Activated CD4-positive, alpha-beta T cell treated with anti-CD3 and anti-CD28 coated beads, Interleukin-10, Interleukin-2, amounts not matched to agents 100 ng/mL and 50 ng/mL, durations not matched to agents 16 hours and 8 hours (primary cell): ENCODE data around the gene FAH.

Experiments
- DNase-seq: peaks from one replicate; pipeline ENCODE4 v3.0.0-alpha.2; 2020

FAH gene

GRCh38 chr15:80202016-80202315, 49.2 kb downstream of the FAH start:
- no peak for DNase-seq

GRCh38 chr15:80202641-80203360, 50.0 kb downstream of the FAH start:
- DNase-seq = no peak

GRCh38 chr15:80203361-80203885, 50.6 kb downstream of the FAH start:
- no peak for DNase-seq

- no peak for DNase-seq
Measured at GRCh38 chr15:80204231-80204630, 51.4 kb downstream of the FAH start.

GRCh38 chr15:80207887-80208286, 55.1 kb downstream of the FAH start:
- no peak for DNase-seq

GRCh38 chr15:80208758-80209734, 56.2 kb downstream of the FAH start:
- no peak for DNase-seq

- no peak for DNase-seq
Measured at GRCh38 chr15:80210611-80211573, 58.1 kb downstream of the FAH start.

- no peak for DNase-seq
Measured at GRCh38 chr15:80211976-80212375, 59.2 kb downstream of the FAH start.

GRCh38 chr15:80214910-80215309, 62.1 kb downstream of the FAH start:
- no peak for DNase-seq

GRCh38 chr15:80216141-80216540, 63.3 kb downstream of the FAH start:
- no peak for DNase-seq

- no peak for DNase-seq
Measured at GRCh38 chr15:80216911-80217310, 64.1 kb downstream of the FAH start.

- DNase-seq = no peak
Measured at GRCh38 chr15:80217327-80217900, 64.6 kb downstream of the FAH start.

- no peak for DNase-seq
Measured at GRCh38 chr15:80219955-80220354, 67.2 kb downstream of the FAH start.

GRCh38 chr15:80228959-80229610, 76.3 kb downstream of the FAH start:
- DNase-seq = no peak

GRCh38 chr15:80231371-80231770, 78.6 kb downstream of the FAH start:
- no peak for DNase-seq

GRCh38 chr15:80233581-80233980, 80.8 kb downstream of the FAH start:
- no peak for DNase-seq

GRCh38 chr15:80234883-80235282, 82.1 kb downstream of the FAH start:
- DNase-seq = peak; percentile 58
